GM23338 (cell line): Measurements from ENCODE around the gene SLC25A15. TPM values are rescaled to one million over a fixed set of nuclear protein-coding genes. Genes with fewer than 3 reads are reported as not detected.

Experiments used
- ATAC-seq: fragments of 200-7000 bp; cut with Tn5 transposase; 3 replicates; pipeline ENCODE4 v1.9.1; 2020
- DNase-seq: peaks from one replicate; pipeline ENCODE4 v3.0.0-alpha.2; 2015; ENCODE audit warnings: low spot score
- H2AFZ ChIP-seq: fragments of 200-600 bp; sonication (generic); 2 replicates; pipeline ENCODE4 v1.8.0; 2016; ENCODE audit warnings: antibody characterized with exemption, mild to moderate bottlenecking, moderate library complexity
- H3F3A ChIP-seq: fragments of 200-600 bp; sonication (generic); replicated peaks from 2 replicates; pipeline ENCODE4 v1.8.0; 2017; ENCODE audit warnings: antibody characterized with exemption, mixed run types, low read depth
- H3K27ac ChIP-seq: fragments of 200-600 bp; sonication (generic); 2 replicates; pipeline ENCODE4 v1.6.1; 2016; ENCODE audit warnings: low read depth
- H3K27me3 ChIP-seq: fragments of 200-600 bp; sonication (generic); 2 replicates; pipeline ENCODE4 v1.8.0; 2016; ENCODE audit warnings: mild to moderate bottlenecking, mixed run types, moderate library complexity; ENCODE audit not compliant: insufficient read depth
- H3K36me3 ChIP-seq: fragments of 200-600 bp; sonication (generic); 2 replicates; pipeline ENCODE4 v1.8.0; 2016; ENCODE audit warnings: mild to moderate bottlenecking; ENCODE audit not compliant: insufficient read depth
- H3K4me1 ChIP-seq: fragments of 200-600 bp; sonication (generic); 2 replicates; pipeline ENCODE4 v1.8.0; 2016; ENCODE audit warnings: mild to moderate bottlenecking, moderate library complexity; ENCODE audit not compliant: insufficient read depth
- H3K4me2 ChIP-seq: fragments of 200-600 bp; sonication (generic); 2 replicates; pipeline ENCODE4 v1.7.1; 2017; ENCODE audit warnings: mixed run types
- H3K4me3 ChIP-seq: fragments of 200-600 bp; sonication (generic); 2 replicates; pipeline ENCODE4 v1.6.1; 2016; ENCODE audit warnings: mixed run types
- H3K79me2 ChIP-seq: fragments of 200-600 bp; sonication (generic); replicated peaks from 2 replicates; pipeline ENCODE4 v1.8.0; 2017; ENCODE audit warnings: mild to moderate bottlenecking; ENCODE audit not compliant: insufficient read depth
- H3K9me2 ChIP-seq: fragments of 200-600 bp; sonication (generic); 2 replicates; pipeline ENCODE4 v1.8.0; 2017; ENCODE audit not compliant: insufficient read depth
- H4K20me1 ChIP-seq: fragments of 200-600 bp; sonication (generic); replicated peaks from 2 replicates; pipeline ENCODE4 v1.8.0; 2017; ENCODE audit warnings: mild to moderate bottlenecking; ENCODE audit not compliant: insufficient read depth
- H3K27ac Mint-ChIP-seq: 2 replicates; pipeline ENCODE4 v1.8.0; 2020; ENCODE audit warnings: inconsistent platforms, mild to moderate bottlenecking, moderate library complexity, mixed read lengths
- H3K27me3 Mint-ChIP-seq: 3 replicates; pipeline ENCODE4 v1.8.0; 2022; ENCODE audit warnings: low read depth, mild to moderate bottlenecking, moderate library complexity, mixed read lengths, inconsistent platforms; ENCODE audit not compliant: insufficient read depth, poor library complexity
- H3K36me3 Mint-ChIP-seq: 3 replicates; pipeline ENCODE4 v1.8.0; 2021; ENCODE audit warnings: low read depth, mild to moderate bottlenecking, inconsistent platforms, moderate library complexity, mixed read lengths
- H3K4me1 Mint-ChIP-seq: 3 replicates; pipeline ENCODE4 v1.8.0; 2020; ENCODE audit warnings: mild to moderate bottlenecking, inconsistent platforms, mixed read lengths
- H3K4me3 Mint-ChIP-seq: 3 replicates; pipeline ENCODE4 v1.8.0; 2021; ENCODE audit warnings: moderate library complexity, mild to moderate bottlenecking, inconsistent platforms, mixed read lengths
- H3K9me3 Mint-ChIP-seq: 3 replicates; pipeline ENCODE4 v1.8.0; 2020; ENCODE audit warnings: moderate library complexity, mild to moderate bottlenecking, inconsistent platforms, mixed read lengths
- CREB1 ChIP-seq: fragments of 250-450 bp; sonication (Bioruptor Pico); IDR thresholded peaks from 2 replicates; pipeline ENCODE4 v1.5.0; 2020; ENCODE audit warnings: low read depth, mild to moderate bottlenecking, moderate library complexity
- EZH2 ChIP-seq: fragments of 200-600 bp; sonication (generic); IDR thresholded peaks from one replicate; pipeline ENCODE4 v1.8.0; 2017; ENCODE audit warnings: antibody characterized with exemption, mild to moderate bottlenecking, low read depth; ENCODE audit not compliant: unreplicated experiment
- EZH2phosphoT487 ChIP-seq: fragments of 200-600 bp; sonication (generic); IDR thresholded peaks from one replicate; pipeline ENCODE4 v1.8.1; 2018; ENCODE audit warnings: antibody characterized with exemption; ENCODE audit not compliant: unreplicated experiment
- JUNB ChIP-seq: IDR thresholded peaks from one replicate; pipeline ENCODE4 v1.6.1; 2016; ENCODE audit warnings: antibody characterized with exemption; ENCODE audit not compliant: unreplicated experiment
- NANOG ChIP-seq: IDR thresholded peaks from 2 replicates; pipeline ENCODE4 v1.6.1; 2016; ENCODE audit warnings: antibody characterized with exemption, borderline replicate concordance
- POLR2AphosphoS5 ChIP-seq: IDR thresholded peaks from 2 replicates; pipeline ENCODE4 v1.6.1; 2016; ENCODE audit warnings: antibody characterized with exemption, low read depth
- STAT1 ChIP-seq: IDR thresholded peaks from one replicate; pipeline ENCODE4 v1.6.1; 2016; ENCODE audit warnings: antibody characterized with exemption; ENCODE audit not compliant: unreplicated experiment
- ZNF114 ChIP-seq: fragments of 250-450 bp; sonication (Bioruptor Pico); IDR thresholded peaks from 2 replicates; pipeline ENCODE4 v1.5.0; 2020; ENCODE audit warnings: mild to moderate bottlenecking, moderate library complexity
- ZNF331 ChIP-seq: fragments of 250-450 bp; sonication (Bioruptor Pico); IDR thresholded peaks from 2 replicates; pipeline ENCODE4 v1.5.0; 2020; ENCODE audit warnings: low read depth, mild to moderate bottlenecking, moderate library complexity
- polyA plus RNA-seq: library from polyadenylated mRNA; unstranded; fragments of >200 nt; fragmentation: Nextera tagmentation; extraction: Ambion mirVana; gene quantifications from 2 replicates; pipeline ENCODE4 v1.2.1, GENCODE V29; 2016
- total RNA-seq: library from RNA; depleted of rRNA; stranded (reverse); fragments of >200 nt; shearing (Covaris generic); gene quantifications from 2 replicates; pipeline ENCODE4 v1.2.3, GENCODE V29; 2014
- TF ChIP-seq, protein P1 (sequence below), 2 experiments: fragments of 200-600 bp in 1 of 2; sonication (generic) in 1 of 2; conservative IDR thresholded peaks; 2 replicates each; pipeline versions ENCODE4 v1.5.1 to v1.6.1; 2016 to 2017; ENCODE audit warnings: antibody characterized with exemption in 2 of 2, low read depth in 2 of 2, mild to moderate bottlenecking in 2 of 2, moderate library complexity in 1 of 2
- TF ChIP-seq, protein P2 (sequence below): IDR thresholded peaks from one replicate; pipeline ENCODE4 v1.6.1; 2018; ENCODE audit warnings: antibody characterized with exemption; ENCODE audit not compliant: unreplicated experiment
- TF ChIP-seq, protein P3 (sequence below): fragments of 250-450 bp; sonication (Bioruptor Pico); IDR thresholded peaks from 2 replicates; pipeline ENCODE4 v1.5.0; 2020; ENCODE audit warnings: mild to moderate bottlenecking, moderate library complexity
- TF ChIP-seq, protein P4 (sequence below): IDR thresholded peaks from 2 replicates; pipeline ENCODE4 v1.6.1; 2016; ENCODE audit warnings: antibody characterized with exemption

Gene SLC25A15
- total and polyA plus RNA-seq, 2 experiments from 2014 or later: 6.5 to 32.6 TPM

DNA sequence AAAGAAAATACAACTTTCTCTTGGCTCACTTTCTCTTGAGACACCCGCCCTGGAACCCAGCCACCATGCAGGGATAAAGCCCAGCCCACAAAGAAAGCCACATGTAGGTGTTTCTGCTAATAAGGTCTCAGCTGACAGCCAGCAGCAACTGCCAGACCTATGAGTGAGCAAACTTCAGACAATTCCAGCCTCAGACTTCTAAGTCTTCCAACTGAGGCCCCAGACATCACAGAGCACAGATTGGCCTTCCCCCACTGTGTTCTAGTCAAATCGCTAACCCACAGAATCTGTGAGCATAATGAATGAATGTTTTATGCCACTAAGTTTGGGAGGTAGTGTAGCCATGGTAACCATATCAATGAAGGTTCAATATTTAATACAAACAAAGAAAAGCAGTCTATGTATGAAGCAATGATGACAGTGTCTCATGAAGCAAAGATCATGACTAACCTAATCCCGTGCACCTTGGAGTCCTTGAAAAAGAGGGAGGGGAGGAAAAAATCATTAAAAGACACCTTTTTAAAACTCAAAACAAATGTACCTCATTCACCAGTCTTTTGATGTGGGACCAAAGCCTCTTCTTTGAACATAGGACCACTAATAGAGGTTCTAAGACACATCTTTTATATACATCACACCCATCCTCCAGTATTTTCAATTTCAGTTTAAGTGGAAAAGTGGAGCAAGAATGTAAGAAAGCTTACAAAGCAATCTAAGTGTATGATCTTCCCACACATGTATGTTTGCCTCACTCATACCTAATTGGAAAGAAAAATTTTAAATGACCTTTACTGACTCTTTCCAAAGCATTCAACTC is 24.6 kb upstream of the SLC25A15 start:
- Mint-ChIP-seq H3K9me3 (no peaks in the 10 kb centered on the region), H3K36me3 (peaks cover 3% of the 10 kb centered on the region; the same call in 2 of the 3 replicates), H3K27ac (no peak overlapping the region), H3K4me3 (no peak overlapping the region), H3K27me3 (no peaks in the 10 kb centered on the region), H3K4me1 (no peaks in the 10 kb centered on the region; the same call in 2 of the 3 replicates)
- no peaks in the 10 kb centered on the region for H3F3A ChIP-seq
- no peaks in the 10 kb centered on the region for H3K27me3 ChIP-seq
- ATAC-seq: no peak
- no peak for DNase-seq
- no peak overlapping the region for H3K4me3 ChIP-seq
- no peaks in the 10 kb centered on the region for H3K9me2 ChIP-seq
- peaks cover under 1% of the 10 kb centered on the region; the same call in 1 of the 2 replicates for H3K4me1 ChIP-seq
- no peaks in the 10 kb centered on the region; the same call in 1 of the 2 replicates for H4K20me1 ChIP-seq
- no peak overlapping the region for H2AFZ ChIP-seq
- H3K27ac ChIP-seq: no peak overlapping the region
- no peak overlapping the region for H3K4me2 ChIP-seq
- H3K36me3 ChIP-seq: peaks cover 8% of the 10 kb centered on the region; the same call in 1 of the 2 replicates
- H3K79me2 ChIP-seq: peaks cover 5% of the 10 kb centered on the region
- no peak for TF ChIP-seq STAT1
- TF ChIP-seq EZH2phosphoT487: no peak
- TF ChIP-seq, protein P1, sequence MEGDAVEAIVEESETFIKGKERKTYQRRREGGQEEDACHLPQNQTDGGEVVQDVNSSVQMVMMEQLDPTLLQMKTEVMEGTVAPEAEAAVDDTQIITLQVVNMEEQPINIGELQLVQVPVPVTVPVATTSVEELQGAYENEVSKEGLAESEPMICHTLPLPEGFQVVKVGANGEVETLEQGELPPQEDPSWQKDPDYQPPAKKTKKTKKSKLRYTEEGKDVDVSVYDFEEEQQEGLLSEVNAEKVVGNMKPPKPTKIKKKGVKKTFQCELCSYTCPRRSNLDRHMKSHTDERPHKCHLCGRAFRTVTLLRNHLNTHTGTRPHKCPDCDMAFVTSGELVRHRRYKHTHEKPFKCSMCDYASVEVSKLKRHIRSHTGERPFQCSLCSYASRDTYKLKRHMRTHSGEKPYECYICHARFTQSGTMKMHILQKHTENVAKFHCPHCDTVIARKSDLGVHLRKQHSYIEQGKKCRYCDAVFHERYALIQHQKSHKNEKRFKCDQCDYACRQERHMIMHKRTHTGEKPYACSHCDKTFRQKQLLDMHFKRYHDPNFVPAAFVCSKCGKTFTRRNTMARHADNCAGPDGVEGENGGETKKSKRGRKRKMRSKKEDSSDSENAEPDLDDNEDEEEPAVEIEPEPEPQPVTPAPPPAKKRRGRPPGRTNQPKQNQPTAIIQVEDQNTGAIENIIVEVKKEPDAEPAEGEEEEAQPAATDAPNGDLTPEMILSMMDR (conservative IDR thresholded peaks at IDR 0.05; ENCODE audit: low read depth in 2 of 2): no peak
- no peak for TF ChIP-seq CREB1 (CRISPR knock-in tag)
- no peak for TF ChIP-seq ZNF114
- TF ChIP-seq, protein P2, sequence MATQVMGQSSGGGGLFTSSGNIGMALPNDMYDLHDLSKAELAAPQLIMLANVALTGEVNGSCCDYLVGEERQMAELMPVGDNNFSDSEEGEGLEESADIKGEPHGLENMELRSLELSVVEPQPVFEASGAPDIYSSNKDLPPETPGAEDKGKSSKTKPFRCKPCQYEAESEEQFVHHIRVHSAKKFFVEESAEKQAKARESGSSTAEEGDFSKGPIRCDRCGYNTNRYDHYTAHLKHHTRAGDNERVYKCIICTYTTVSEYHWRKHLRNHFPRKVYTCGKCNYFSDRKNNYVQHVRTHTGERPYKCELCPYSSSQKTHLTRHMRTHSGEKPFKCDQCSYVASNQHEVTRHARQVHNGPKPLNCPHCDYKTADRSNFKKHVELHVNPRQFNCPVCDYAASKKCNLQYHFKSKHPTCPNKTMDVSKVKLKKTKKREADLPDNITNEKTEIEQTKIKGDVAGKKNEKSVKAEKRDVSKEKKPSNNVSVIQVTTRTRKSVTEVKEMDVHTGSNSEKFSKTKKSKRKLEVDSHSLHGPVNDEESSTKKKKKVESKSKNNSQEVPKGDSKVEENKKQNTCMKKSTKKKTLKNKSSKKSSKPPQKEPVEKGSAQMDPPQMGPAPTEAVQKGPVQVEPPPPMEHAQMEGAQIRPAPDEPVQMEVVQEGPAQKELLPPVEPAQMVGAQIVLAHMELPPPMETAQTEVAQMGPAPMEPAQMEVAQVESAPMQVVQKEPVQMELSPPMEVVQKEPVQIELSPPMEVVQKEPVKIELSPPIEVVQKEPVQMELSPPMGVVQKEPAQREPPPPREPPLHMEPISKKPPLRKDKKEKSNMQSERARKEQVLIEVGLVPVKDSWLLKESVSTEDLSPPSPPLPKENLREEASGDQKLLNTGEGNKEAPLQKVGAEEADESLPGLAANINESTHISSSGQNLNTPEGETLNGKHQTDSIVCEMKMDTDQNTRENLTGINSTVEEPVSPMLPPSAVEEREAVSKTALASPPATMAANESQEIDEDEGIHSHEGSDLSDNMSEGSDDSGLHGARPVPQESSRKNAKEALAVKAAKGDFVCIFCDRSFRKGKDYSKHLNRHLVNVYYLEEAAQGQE: no peak
- no peak for TF ChIP-seq POLR2AphosphoS5
- no peak for TF ChIP-seq EZH2
- no peak for TF ChIP-seq ZNF331 (CRISPR knock-in tag)
- no peak for TF ChIP-seq JUNB
- TF ChIP-seq, protein P3, sequence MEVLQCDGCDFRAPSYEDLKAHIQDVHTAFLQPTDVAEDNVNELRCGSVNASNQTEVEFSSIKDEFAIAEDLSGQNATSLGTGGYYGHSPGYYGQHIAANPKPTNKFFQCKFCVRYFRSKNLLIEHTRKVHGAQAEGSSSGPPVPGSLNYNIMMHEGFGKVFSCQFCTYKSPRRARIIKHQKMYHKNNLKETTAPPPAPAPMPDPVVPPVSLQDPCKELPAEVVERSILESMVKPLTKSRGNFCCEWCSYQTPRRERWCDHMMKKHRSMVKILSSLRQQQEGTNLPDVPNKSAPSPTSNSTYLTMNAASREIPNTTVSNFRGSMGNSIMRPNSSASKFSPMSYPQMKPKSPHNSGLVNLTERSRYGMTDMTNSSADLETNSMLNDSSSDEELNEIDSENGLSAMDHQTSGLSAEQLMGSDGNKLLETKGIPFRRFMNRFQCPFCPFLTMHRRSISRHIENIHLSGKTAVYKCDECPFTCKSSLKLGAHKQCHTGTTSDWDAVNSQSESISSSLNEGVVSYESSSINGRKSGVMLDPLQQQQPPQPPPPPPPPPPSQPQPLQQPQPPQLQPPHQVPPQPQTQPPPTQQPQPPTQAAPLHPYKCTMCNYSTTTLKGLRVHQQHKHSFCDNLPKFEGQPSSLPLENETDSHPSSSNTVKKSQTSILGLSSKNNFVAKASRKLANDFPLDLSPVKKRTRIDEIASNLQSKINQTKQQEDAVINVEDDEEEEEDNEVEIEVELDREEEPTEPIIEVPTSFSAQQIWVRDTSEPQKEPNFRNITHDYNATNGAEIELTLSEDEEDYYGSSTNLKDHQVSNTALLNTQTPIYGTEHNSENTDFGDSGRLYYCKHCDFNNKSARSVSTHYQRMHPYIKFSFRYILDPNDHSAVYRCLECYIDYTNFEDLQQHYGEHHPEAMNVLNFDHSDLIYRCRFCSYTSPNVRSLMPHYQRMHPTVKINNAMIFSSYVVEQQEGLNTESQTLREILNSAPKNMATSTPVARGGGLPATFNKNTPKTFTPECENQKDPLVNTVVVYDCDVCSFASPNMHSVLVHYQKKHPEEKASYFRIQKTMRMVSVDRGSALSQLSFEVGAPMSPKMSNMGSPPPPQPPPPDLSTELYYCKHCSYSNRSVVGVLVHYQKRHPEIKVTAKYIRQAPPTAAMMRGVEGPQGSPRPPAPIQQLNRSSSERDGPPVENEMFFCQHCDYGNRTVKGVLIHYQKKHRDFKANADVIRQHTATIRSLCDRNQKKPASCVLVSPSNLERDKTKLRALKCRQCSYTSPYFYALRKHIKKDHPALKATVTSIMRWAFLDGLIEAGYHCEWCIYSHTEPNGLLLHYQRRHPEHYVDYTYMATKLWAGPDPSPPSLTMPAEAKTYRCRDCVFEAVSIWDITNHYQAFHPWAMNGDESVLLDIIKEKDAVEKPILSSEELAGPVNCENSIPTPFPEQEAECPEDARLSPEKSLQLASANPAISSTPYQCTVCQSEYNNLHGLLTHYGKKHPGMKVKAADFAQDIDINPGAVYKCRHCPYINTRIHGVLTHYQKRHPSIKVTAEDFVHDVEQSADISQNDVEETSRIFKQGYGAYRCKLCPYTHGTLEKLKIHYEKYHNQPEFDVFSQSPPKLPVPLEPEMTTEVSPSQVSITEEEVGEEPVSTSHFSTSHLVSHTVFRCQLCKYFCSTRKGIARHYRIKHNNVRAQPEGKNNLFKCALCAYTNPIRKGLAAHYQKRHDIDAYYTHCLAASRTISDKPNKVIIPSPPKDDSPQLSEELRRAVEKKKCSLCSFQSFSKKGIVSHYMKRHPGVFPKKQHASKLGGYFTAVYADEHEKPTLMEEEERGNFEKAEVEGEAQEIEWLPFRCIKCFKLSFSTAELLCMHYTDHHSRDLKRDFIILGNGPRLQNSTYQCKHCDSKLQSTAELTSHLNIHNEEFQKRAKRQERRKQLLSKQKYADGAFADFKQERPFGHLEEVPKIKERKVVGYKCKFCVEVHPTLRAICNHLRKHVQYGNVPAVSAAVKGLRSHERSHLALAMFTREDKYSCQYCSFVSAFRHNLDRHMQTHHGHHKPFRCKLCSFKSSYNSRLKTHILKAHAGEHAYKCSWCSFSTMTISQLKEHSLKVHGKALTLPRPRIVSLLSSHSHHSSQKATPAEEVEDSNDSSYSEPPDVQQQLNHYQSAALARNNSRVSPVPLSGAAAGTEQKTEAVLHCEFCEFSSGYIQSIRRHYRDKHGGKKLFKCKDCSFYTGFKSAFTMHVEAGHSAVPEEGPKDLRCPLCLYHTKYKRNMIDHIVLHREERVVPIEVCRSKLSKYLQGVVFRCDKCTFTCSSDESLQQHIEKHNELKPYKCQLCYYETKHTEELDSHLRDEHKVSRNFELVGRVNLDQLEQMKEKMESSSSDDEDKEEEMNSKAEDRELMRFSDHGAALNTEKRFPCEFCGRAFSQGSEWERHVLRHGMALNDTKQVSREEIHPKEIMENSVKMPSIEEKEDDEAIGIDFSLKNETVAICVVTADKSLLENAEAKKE: no peak
- no peak for TF ChIP-seq NANOG
- TF ChIP-seq, protein P4, sequence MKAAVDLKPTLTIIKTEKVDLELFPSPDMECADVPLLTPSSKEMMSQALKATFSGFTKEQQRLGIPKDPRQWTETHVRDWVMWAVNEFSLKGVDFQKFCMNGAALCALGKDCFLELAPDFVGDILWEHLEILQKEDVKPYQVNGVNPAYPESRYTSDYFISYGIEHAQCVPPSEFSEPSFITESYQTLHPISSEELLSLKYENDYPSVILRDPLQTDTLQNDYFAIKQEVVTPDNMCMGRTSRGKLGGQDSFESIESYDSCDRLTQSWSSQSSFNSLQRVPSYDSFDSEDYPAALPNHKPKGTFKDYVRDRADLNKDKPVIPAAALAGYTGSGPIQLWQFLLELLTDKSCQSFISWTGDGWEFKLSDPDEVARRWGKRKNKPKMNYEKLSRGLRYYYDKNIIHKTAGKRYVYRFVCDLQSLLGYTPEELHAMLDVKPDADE: no peak
